Testis (tissue), 2 donors: ENCODE data around the gene SLC38A1.

Experiments used
- POLR2A ChIP-seq: fragments of 450-650 bp; IDR thresholded peaks from one replicate; pipeline ENCODE4 v1.6.1; 2017; ENCODE audit warnings: antibody characterized with exemption, mild to moderate bottlenecking, moderate library complexity
- TF ChIP-seq, protein P1 (sequence below), 3 experiments: fragments of 450-650 bp in 2 of 3; fragments of 200-600 bp in 1 of 3; sonication (generic) in 1 of 3; IDR thresholded peaks; one replicate each; pipeline ENCODE4 v1.5.1; 2016 to 2019; ENCODE audit warnings: antibody characterized with exemption in 3 of 3, mild to moderate bottlenecking in 2 of 3, moderate library complexity in 1 of 3

DNA sequence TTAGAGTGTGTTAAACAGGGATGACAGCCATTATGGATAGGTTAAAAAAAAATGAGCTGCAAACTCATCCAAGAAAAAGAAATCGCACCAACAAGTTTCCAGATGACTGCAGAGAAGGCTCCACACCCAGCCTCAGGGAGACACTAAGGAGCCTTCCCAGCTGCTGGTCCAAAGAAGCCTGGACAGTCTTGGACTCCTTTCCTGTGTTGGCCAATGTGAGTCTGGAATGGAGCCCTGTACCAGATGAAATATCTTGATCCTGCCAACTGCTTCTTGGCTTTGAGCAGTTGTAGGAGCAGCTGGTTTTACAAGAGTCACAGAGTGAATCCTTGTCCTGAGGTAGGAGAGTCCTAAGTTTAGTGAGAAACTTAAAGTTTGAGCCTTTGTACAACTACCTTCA lies 44.5 kb downstream of the SLC38A1 start:
- no peak for TF ChIP-seq POLR2A
- TF ChIP-seq, protein P1, sequence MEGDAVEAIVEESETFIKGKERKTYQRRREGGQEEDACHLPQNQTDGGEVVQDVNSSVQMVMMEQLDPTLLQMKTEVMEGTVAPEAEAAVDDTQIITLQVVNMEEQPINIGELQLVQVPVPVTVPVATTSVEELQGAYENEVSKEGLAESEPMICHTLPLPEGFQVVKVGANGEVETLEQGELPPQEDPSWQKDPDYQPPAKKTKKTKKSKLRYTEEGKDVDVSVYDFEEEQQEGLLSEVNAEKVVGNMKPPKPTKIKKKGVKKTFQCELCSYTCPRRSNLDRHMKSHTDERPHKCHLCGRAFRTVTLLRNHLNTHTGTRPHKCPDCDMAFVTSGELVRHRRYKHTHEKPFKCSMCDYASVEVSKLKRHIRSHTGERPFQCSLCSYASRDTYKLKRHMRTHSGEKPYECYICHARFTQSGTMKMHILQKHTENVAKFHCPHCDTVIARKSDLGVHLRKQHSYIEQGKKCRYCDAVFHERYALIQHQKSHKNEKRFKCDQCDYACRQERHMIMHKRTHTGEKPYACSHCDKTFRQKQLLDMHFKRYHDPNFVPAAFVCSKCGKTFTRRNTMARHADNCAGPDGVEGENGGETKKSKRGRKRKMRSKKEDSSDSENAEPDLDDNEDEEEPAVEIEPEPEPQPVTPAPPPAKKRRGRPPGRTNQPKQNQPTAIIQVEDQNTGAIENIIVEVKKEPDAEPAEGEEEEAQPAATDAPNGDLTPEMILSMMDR (IDR thresholded peaks at IDR 0.05) = no peak
